ENCODE data around the gene STPG1. TPM values are rescaled to one million over a fixed set of nuclear protein-coding genes. Genes with fewer than 3 reads are reported as not detected.

STPG1 gene
- total RNA-seq, 4 donors from 2014 or later: 2.2 to 5.6 (median 4.1) TPM

DNA sequence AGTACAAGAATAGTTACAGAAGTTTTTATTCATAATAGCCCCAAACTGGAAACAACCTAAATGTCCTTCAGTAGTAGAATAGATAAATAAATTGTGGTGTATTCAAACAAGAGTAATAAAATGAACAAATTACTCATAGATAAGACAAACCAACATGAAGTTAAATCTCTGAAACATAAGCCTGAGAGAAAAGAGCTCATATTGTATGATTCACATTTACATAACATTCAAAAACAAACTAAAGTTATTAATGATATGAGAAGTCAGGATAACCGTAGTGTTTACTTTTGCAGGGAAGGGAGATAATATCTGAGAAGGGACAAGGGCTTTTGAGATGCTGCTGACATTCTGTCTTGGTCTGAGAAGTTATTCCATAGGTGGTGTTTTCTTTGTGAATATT lies 13.5 kb downstream of the STPG1 start:
- H3K4me1 ChIP-seq: no peaks in the 10 kb centered on the region
- TF ChIP-seq EP300 (IDR thresholded peaks at IDR 0.05) (no peak), POLR2A (IDR thresholded peaks at IDR 0.05; ENCODE audit: low read depth) (no peak), POLR2AphosphoS5 (IDR thresholded peaks at IDR 0.05) (no peak)
- TF ChIP-seq, protein P1, sequence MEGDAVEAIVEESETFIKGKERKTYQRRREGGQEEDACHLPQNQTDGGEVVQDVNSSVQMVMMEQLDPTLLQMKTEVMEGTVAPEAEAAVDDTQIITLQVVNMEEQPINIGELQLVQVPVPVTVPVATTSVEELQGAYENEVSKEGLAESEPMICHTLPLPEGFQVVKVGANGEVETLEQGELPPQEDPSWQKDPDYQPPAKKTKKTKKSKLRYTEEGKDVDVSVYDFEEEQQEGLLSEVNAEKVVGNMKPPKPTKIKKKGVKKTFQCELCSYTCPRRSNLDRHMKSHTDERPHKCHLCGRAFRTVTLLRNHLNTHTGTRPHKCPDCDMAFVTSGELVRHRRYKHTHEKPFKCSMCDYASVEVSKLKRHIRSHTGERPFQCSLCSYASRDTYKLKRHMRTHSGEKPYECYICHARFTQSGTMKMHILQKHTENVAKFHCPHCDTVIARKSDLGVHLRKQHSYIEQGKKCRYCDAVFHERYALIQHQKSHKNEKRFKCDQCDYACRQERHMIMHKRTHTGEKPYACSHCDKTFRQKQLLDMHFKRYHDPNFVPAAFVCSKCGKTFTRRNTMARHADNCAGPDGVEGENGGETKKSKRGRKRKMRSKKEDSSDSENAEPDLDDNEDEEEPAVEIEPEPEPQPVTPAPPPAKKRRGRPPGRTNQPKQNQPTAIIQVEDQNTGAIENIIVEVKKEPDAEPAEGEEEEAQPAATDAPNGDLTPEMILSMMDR (IDR thresholded peaks at IDR 0.05): no peak
- H3K36me3 ChIP-seq: peaks cover 0 to 19% (median 4%) of the 10 kb centered on the region in 4 donors
- H3K27me3 ChIP-seq: no peaks in the 10 kb centered on the region
- 41% methylated on average over 1 of the region's 1 CpG for WGBS
- intact Hi-C loops (cut with DNase I): no loop called here
- H3K27ac ChIP-seq (replicated peaks in 1 of 4): no peak overlapping the region
- no peak for DNase-seq (ENCODE audit: extremely low spot score)
- no peak overlapping the region for H3K4me3 ChIP-seq
- no peaks in the 10 kb centered on the region for H3K9me3 ChIP-seq

DNA sequence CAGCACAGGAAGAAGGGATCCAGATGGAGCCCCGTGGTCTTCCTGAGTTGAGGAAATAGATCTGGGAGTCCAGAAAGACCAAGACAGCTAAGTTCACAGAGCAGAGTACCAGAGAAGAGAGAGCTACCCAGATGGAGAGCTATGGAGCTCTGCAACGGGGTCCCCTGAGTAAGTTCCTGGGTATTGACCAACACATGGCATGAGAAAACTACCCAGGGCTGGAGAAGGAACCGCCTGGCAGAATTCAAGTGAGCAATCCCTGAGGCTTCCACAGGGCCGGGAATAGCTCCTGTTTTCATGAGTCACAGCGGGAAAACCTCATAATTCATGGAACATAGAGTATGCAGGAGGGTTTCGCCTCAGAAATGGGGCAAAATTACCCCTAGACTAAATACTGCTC lies 19.7 kb downstream of the STPG1 start:
- Histone ChIP-seq H3K9me3 (no peaks in the 10 kb centered on the region), H3K27me3 (no peaks in the 10 kb centered on the region), H3K4me3 (no peak overlapping the region), H3K27ac (replicated peaks in 1 of 4) (no peak overlapping the region), H3K36me3 (peaks cover 0 to 9% (median 0%) of the 10 kb centered on the region in 4 donors), H3K4me1 (peaks cover 0 to 17% (median 15%) of the 10 kb centered on the region in 4 donors)
- peak; percentile 57 for DNase-seq (ENCODE audit: extremely low spot score)
- TF ChIP-seq POLR2A (IDR thresholded peaks at IDR 0.05; ENCODE audit: low read depth) (no peak), EP300 (IDR thresholded peaks at IDR 0.05) (no peak), POLR2AphosphoS5 (IDR thresholded peaks at IDR 0.05) (no peak)
- TF ChIP-seq, protein P1 (IDR thresholded peaks at IDR 0.05): no peak
- intact Hi-C loops (cut with DNase I): no loop called here
- WGBS: 73% methylated on average over 6 of the region's 6 CpGs

DNA sequence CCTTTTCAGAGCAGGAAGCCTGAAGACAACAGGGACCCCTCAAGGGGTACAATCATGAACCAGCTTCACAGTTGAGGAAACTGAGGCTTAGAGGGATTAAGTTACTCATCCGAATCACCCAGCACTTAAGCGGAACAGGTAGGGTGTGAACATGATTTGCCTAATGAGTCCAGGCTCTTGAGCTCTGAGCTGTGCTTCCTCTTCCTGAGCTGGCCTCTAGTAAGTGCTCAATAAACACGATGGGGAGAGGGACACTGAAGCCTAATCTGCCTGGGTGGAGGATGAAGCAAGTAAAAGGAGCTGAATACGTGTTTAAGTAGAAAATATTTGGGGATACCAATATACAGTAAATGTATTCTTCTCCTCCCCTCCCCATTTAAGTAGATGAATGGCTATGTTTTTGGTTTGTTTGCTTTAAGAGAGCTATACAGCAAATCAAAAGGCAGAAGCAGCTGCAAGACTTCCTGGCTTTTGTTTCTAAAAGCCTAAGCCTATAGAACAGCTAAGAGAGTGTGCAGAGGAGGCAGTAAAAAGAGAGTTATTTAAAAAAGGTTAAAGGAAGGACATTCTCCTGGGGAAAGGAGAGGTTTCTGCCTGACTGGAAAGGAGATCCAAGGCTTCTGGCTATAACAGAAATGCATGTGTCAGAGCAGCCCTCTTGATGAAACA lies 20.5 kb downstream of the STPG1 start:
- TF ChIP-seq EP300 (IDR thresholded peaks at IDR 0.05) (no peak), POLR2AphosphoS5 (IDR thresholded peaks at IDR 0.05) (no peak), POLR2A (IDR thresholded peaks at IDR 0.05; ENCODE audit: low read depth) (no peak)
- TF ChIP-seq, protein P1 (IDR thresholded peaks at IDR 0.05): no peak
- intact Hi-C loops (cut with DNase I): loop anchor here (1.0 kb wide), 1 partner anchor 194 kb away; no protein-coding TSS in a partner anchor
- H3K9me3 ChIP-seq: no peaks in the 10 kb centered on the region
- H3K4me3 ChIP-seq: no peak overlapping the region
- DNase-seq (ENCODE audit: extremely low spot score): peak; percentile 17
- 79% methylated on average over 4 of the region's 4 CpGs for WGBS
- no peaks in the 10 kb centered on the region for H3K27me3 ChIP-seq
- H3K27ac ChIP-seq (replicated peaks in 1 of 4): peak overlapping the region in 3 of 4 donors; percentile 78 to 84 (median 81)
- peaks cover 0 to 14% (median 0%) of the 10 kb centered on the region in 4 donors for H3K36me3 ChIP-seq
- H3K4me1 ChIP-seq: peaks cover 0 to 17% (median 15%) of the 10 kb centered on the region in 4 donors

- Histone ChIP-seq H3K27ac (replicated peaks in 1 of 4) (peak overlapping the region; percentile 78 to 84 (median 82)), H3K9me3 (no peaks in the 10 kb centered on the region), H3K4me1 (peaks cover 0 to 17% (median 15%) of the 10 kb centered on the region in 4 donors), H3K36me3 (peaks cover 0 to 19% (median 0%) of the 10 kb centered on the region in 4 donors), H3K27me3 (no peaks in the 10 kb centered on the region), H3K4me3 (no peak overlapping the region)
- 86% methylated on average over 4 of the region's 4 CpGs for WGBS
- no peak for DNase-seq (ENCODE audit: extremely low spot score)
- intact Hi-C loops (cut with DNase I): loop anchor here (1.0 kb wide), 1 partner anchor 193 kb away; no protein-coding TSS in a partner anchor
- TF ChIP-seq, protein P1 (IDR thresholded peaks at IDR 0.05): no peak
- TF ChIP-seq POLR2A (IDR thresholded peaks at IDR 0.05; ENCODE audit: low read depth) (no peak), POLR2AphosphoS5 (IDR thresholded peaks at IDR 0.05) (no peak), EP300 (IDR thresholded peaks at IDR 0.05) (no peak)
Observed at GRCh38 chr1:24392604-24392946, 21.0 kb downstream of the STPG1 start.
